UCSD-AML1 (cell line): ENCODE measurements around the gene SIM1.
"Not testable (repeated sequence)": the region's sequence is repeated elsewhere in the genome, so short reads cannot be mapped to it uniquely, and the experiment has no call there.

Experiments
- DNase-seq: peaks from one replicate; lab custom pipeline; 2025; ENCODE audit not compliant: unreplicated experiment; lab: John Stamatoyannopoulos, UW

The SIM1 gene

GRCh38 chr6:100354736-100355641 is 109.7 kb downstream of the SIM1 start:
- not testable (repeated sequence) for DNase-seq

- DNase-seq: no peak
Measured at GRCh38 chr6:100353276-100354015, 111.3 kb downstream of the SIM1 start.

- no peak for DNase-seq
Measured at GRCh38 chr6:100350139-100350538, 114.6 kb downstream of the SIM1 start.

GRCh38 chr6:100349366-100349765 is 115.4 kb downstream of the SIM1 start:
- no peak for DNase-seq

GRCh38 chr6:100347901-100348550 is 116.7 kb downstream of the SIM1 start:
- no peak for DNase-seq

GRCh38 chr6:100346828-100347227 is 117.9 kb downstream of the SIM1 start:
- no peak for DNase-seq

GRCh38 chr6:100346203-100346602 is 118.5 kb downstream of the SIM1 start:
- no peak for DNase-seq

- no peak for DNase-seq
Measured at GRCh38 chr6:100344761-100345160, 120.0 kb downstream of the SIM1 start.

- DNase-seq: no peak
Measured at GRCh38 chr6:100344321-100344720, 120.4 kb downstream of the SIM1 start.

GRCh38 chr6:100343316-100344077 is 121.2 kb downstream of the SIM1 start:
- DNase-seq: no peak

GRCh38 chr6:100342830-100343229 is 121.9 kb downstream of the SIM1 start:
- DNase-seq: no peak

GRCh38 chr6:100339574-100340255 is 125.0 kb downstream of the SIM1 start:
- no peak for DNase-seq

- no peak for DNase-seq
Measured at GRCh38 chr6:100338090-100338489, 126.6 kb downstream of the SIM1 start.

GRCh38 chr6:100336876-100337275 is 127.8 kb downstream of the SIM1 start:
- no peak for DNase-seq

- no peak for DNase-seq
Measured at GRCh38 chr6:100335991-100336390, 128.7 kb downstream of the SIM1 start.
